Dermis blood vessel endothelial cell (primary cell): ENCODE results near the gene RPL32. TPM values are rescaled to one million over a fixed set of nuclear protein-coding genes. Genes with fewer than 3 reads are reported as not detected.
A peak's percentile ranks its signal among the peaks of the same experiment; 100 is the strongest.
"Not testable (repeated sequence)": the region's sequence is repeated elsewhere in the genome, so short reads cannot be mapped to it uniquely, and the experiment has no call there.

ENCODE experiments used
- DNase-seq: peaks from one replicate; pipeline ENCODE4 v3.0.0; 2010
- total RNA-seq: library from RNA; depleted of rRNA; stranded (reverse); fragments of >200 nt; gene quantifications from 2 replicates; pipeline ENCODE4 v1.2.3, GENCODE V29; 2014

Gene RPL32
- total RNA-seq, 1 donor from 2014 or later, result 632 TPM

DNA sequence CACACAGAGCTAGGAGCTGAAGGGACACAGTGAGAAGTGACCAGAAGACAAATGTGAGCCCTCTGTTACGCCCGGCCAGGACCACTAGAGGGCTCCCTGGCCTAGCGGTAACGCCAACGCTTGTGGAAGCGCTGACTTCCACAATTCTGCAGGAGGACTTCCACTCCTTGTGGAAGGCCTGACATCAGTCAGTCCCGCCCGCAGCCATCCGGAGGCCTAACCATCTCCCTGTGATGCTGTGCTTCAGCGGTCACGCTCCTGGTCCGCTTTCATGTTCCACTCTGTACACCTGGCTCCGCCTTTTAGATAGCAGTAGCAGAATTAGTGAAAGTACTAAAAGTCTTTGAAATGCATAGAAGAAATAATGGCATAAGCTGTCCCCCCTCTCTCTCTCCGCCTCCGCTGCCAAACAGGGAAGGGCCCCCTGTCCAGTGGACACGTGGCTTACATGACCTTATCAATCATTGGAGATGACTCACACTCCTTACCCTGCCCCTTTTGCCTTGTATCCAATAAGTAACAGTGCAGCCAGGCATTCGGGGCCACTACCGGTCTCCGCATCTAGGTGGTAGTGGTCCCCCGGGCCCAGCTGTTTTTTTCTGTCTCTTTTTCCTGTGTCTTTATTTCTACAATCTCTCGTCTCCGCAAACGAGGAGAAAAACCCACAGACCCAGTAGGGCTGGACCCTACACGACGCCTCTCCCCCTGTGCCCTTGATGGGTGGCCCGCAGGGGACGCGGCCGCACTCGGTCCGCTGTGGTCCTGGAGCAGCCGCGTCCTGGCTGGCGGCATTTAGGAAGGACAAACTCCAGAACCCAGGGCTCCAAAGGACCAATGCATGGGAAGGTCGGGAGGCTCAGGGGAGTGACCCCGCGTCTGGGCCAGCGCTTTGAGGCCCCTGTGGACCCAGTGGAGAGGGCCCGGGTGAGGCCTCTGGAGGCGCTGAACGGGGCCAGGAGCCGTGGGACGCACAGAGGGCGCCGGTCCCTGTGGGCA is 27.0 kb upstream of the RPL32 start:
- DNase-seq, result peak; percentile 91

DNA sequence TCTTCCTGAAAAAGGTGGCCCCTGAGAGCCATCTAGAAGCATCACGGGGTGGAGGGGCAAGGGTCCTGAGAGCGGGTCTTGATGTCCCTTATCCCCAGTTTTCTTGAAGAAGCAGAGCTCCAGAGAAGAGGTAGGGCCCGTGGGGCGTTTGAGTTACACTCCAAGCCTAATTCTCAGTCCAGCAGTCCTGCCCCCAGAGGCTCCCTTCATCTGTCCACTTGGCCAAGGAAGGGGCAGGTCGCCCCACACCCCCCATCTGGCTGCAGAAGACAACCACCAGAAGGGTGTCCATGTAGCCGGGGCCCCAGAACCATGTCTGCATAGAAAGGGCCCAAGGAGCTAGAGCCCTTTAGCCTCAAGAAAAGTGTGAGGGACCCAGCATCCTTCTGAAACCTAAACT is 25.5 kb upstream of the RPL32 start:
- no peak for DNase-seq

DNA sequence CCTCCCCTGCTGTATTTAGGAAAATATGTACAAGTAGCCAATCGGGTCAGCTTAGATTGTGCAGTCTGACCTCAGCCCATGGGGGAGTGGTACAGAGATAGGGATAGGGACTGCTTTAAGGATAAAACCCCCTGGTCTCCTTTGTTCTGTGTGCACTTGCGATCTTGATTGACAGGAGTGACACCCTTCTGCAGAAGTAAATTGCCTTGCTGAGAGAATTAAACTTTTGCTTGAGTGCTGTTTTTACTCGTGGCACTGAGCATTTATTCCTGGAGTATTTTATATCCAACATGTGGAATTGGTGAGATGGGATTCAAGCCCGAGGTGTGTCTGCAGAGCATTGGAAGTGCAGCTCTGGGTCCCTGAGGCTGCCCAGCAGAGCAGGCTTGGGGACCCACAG is 23.9 kb upstream of the RPL32 start:
- DNase-seq, result no peak

- DNase-seq, result no peak
Observed at GRCh38 chr3:12862387-12862786, 21.0 kb upstream of the RPL32 start.

GRCh38 chr3:12861611-12862010 is 20.2 kb upstream of the RPL32 start:
- no peak for DNase-seq

GRCh38 chr3:12859840-12860239 is 18.5 kb upstream of the RPL32 start:
- DNase-seq, result peak; percentile 32

- DNase-seq, result no peak
Observed at GRCh38 chr3:12856626-12857025, 15.3 kb upstream of the RPL32 start.

DNA sequence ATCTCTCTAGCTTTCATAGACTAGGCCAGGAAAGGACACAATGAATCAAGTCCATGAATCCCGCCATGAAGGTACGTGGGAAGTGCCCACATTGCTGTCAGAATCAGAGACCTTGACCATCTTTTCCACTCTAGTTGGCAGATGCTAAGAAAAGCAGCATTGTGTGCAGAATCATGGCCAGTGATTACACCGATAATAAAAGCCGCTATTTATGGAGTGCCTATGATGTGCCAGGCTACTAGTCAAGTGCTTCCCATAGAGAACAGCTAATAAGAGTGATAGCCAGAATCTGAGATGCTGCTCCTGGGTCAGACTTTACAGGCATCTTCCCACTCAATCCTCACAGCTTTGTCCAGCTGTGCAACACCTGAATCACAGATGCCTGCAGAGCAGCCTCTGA is 13.2 kb upstream of the RPL32 start:
- no peak for DNase-seq

DNA sequence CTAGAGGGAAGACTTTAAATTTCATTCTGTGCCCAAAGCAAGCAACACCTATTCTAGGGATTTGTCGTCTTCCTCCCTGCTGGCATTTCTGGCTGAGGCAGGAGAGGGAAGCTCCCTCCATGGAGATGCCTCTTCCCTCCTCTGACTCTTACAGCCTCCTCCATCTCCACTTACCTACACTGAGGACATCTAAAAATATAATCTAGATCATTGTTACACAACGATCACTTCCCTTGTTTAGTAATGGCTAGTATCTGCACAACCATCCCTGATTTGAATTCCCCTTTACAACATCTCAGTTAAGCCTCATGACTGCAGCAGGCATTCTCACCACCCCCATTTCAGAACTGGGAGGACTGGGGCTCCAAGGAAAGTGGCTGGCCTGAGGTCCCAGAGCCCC is 12.5 kb upstream of the RPL32 start:
- not testable (repeated sequence) for DNase-seq

- no peak for DNase-seq
Observed at GRCh38 chr3:12852201-12852600, 10.8 kb upstream of the RPL32 start.

GRCh38 chr3:12845811-12846210 is 4.4 kb upstream of the RPL32 start:
- DNase-seq, result no peak

DNA sequence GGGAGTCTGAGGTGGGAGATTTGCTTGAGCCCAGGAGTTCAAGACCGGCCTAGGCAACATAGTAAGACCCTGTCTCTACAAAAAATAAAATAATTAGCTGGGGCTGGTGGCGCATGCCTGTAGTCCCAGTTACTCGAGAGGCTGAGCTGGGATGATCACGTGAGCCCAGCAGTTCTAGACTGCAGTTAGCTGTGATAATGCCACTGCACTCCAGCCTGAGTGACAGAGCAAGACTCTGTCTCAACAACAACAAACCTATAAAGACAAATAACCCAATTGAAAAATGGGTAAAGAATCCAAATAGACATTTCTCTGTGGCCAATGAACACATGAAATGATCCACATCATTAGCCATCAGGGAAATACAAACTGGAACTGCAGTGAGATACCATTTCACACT is 1.1 kb upstream of the RPL32 start:
- DNase-seq, result no peak

DNA sequence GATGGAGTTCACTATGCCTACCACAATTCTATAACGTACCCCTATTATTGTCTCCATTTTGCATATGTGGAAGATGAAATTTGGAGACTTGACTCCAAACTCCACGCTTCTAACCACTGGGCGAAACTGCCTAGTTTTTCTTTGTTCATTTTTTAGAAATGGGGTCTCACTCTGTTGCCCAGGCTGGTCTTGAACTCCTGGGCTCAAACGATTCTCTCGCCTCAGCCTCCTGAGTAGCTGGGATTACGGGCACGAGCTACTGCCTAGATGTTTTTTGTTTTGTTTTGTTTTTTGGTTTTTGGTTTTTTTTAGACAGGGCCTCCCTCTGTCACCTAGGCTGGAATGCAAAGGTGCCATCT is 584 bp upstream of the RPL32 start:
- no peak for DNase-seq

- peak; percentile 55 for DNase-seq
Observed at GRCh38 chr3:12840591-12841148, 695 bp downstream of the RPL32 start.

GRCh38 chr3:12840148-12840547 is 1.2 kb downstream of the RPL32 start:
- DNase-seq, result not testable (repeated sequence)

DNA sequence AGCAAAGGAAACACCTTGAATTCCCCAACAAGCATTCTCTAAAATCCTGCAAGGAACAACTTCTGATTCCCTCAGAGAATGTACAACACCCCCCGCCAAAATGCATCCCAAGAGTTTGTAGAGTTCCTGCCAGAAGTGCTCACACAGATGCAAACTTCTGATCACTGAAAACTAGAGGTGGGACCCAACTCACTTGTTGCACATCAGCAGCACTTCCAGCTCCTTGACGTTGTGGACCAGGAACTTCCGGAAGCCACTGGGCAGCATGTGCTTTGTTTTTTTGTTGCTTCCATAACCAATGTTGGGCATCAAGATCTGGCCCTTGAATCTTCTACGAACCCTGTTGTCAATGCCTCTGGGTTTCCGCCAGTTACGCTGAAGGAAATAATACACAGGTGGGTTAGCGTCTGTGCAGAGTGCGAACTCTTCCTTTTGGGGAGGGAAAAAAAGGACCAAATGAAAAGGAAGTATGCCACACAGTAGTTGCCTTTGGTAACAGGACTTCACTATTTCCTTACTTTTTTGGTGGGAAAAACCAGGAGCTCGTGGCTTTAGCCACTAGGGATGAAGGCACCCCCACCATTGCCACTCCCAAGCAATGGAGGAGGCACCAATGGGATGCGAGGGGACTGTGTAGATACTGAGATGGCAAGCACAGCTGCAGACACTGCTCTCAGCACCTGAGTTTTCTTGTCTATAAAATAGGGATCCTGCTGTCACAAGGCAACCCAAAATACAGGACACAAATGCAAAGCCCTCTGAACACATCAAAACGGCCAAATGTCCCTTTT is 2.0 kb downstream of the RPL32 start:
- DNase-seq, result no peak

DNA sequence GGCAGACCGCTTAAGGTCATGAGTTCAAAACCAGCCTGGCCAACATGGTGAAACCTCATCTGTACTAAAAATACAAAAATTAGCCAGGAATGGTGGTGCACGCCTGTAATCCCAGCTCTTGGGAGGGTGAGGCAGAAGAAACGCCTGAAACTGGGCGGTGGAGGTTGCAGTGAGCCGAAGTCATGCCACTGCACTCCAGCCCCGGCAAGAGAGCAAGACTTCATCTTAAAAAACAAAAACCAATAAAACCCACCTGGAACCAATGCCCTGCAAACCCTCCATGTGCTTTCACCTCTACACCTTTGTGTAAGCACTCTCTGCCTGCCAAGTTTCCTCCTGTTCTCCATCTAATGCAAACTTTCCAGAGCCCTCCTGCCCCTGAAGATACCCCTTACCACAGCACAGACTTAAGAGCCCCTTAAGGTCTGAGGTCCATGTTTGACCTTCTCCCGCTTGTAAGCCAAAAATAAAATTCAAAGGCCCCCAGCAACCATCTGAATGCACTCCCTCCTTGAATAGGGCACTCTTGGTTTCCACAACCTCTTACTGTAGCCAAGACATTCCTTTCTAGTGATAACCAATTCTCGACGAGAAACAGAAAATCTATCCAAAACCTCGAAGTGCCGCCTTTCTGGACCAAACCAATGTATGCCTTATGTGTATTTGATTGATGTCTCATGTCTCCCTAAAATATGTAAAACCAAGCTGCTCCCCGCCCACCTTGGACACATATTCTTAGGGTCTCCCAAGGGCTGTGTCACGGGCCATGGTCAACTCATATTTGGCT is 3.0 kb downstream of the RPL32 start:
- no peak for DNase-seq

DNA sequence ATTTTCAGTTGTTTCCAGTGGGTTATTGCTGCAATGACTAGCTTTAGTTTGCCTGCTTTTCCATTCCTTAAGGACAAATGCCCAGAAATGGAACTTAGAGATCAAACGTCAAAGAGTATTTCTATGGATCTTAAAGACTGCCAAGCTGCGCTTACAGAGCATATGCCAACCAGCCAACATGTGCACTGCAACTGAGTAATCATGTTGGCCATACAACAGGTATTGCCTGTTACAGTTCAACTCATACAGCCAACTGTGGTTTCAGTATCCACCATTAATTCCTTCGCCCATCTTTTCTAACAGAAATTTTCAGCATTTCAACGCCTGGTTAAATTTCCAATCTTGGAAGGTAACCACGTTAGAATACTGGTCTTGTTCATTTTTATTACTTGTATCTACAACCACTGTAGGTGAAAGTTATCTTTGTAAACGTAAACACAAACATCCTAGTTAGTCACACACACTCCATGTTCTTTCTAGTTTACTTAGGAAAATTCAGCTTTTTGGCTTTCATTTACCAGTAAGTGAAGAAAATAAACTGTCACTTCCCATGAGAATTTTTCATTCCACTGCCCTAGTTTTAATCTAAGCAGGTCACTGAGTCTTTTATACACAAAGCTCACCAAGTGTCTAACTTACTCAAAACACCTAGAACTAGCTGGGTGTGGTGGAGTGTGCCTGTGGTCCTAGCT is 3.9 kb downstream of the RPL32 start:
- DNase-seq, result no peak

DNA sequence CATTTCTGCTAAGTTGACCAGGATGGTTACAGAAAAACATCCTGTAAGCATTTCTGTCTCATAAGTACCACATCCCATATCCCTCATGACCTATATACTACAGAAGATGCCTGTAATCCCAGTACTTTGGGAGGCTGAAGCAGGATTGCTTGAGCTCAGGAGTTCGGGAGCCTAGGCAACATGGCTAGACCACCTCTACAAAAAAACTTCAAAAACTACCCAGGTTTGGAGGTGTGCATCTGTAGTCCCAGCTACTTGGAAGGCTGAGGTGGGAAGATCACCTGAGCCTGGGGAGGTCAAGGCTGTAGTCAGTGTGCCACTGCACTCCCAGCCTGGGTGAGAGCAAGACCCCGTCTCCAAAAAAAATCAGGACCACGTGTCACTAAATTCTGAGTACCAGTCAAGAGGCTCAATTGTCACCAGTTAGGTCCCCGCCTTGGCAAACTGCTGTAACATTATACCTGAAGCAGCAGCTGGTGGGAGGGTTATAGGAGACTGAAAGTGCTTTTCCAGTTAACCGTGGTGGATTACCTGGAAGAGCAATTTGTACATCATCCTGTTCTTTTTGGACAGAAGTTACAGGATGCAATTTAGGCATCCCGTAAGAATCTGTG is 6.2 kb downstream of the RPL32 start:
- DNase-seq, result no peak

- DNase-seq, result no peak
Observed at GRCh38 chr3:12833222-12834161, 7.9 kb downstream of the RPL32 start.
